ENCODE results near the gene SYTL4.
"Not testable (repeated sequence)": the region's sequence is repeated elsewhere in the genome, so short reads cannot be mapped to it uniquely, and the experiment has no call there.

SYTL4 gene

GRCh38 chrX:100731441-100732281 lies at the start of gene SYTL4:
Gene SYTL4, minus strand, starts transcription at chrX:100732121. Its CDS starts 30,084 bp downstream, at chrX:100702037.
- DNase-seq: no peak

- not testable (repeated sequence) for DNase-seq
These were observed 37.5 kb upstream of the SYTL4 start for GRCh38 chrX:100769439-100769838.

- peak; percentile 82 for DNase-seq
These were observed 36.9 kb upstream of the SYTL4 start for GRCh38 chrX:100768679-100769338.

- DNase-seq: no peak
These were observed 19.0 kb upstream of the SYTL4 start for GRCh38 chrX:100750883-100751282.

GRCh38 chrX:100748108-100748507 lies 16.2 kb upstream of the SYTL4 start:
- no peak for DNase-seq

- no peak for DNase-seq
These were observed 15.8 kb upstream of the SYTL4 start for GRCh38 chrX:100747703-100748102.

- DNase-seq: no peak
These were observed 15.2 kb upstream of the SYTL4 start for GRCh38 chrX:100747090-100747489.

- no peak for DNase-seq
These were observed 14.1 kb upstream of the SYTL4 start for GRCh38 chrX:100745806-100746537.

- DNase-seq: no peak
These were observed 13.3 kb upstream of the SYTL4 start for GRCh38 chrX:100745205-100745604.

GRCh38 chrX:100743009-100743607 lies 11.2 kb upstream of the SYTL4 start:
- DNase-seq: no peak

GRCh38 chrX:100724006-100724405 lies 7.9 kb downstream of the SYTL4 start:
- not testable (repeated sequence) for DNase-seq

GRCh38 chrX:100721328-100721727 lies 10.6 kb downstream of the SYTL4 start:
- DNase-seq: no peak

- no peak for DNase-seq
These were observed 11.6 kb downstream of the SYTL4 start for GRCh38 chrX:100720301-100720700.

GRCh38 chrX:100719139-100719538 lies 12.8 kb downstream of the SYTL4 start:
- no peak for DNase-seq

GRCh38 chrX:100717363-100717762 lies 14.6 kb downstream of the SYTL4 start:
- DNase-seq: no peak

- DNase-seq: no peak
These were observed 21.1 kb downstream of the SYTL4 start for GRCh38 chrX:100710816-100711215.

GRCh38 chrX:100704581-100705203 lies 27.2 kb downstream of the SYTL4 start:
- DNase-seq: no peak

- DNase-seq: no peak
These were observed 31.1 kb downstream of the SYTL4 start for GRCh38 chrX:100700809-100701208.

GRCh38 chrX:100698551-100698950 lies 33.4 kb downstream of the SYTL4 start:
- no peak for DNase-seq

- no peak for DNase-seq
These were observed 35.1 kb downstream of the SYTL4 start for GRCh38 chrX:100696699-100697351.

GRCh38 chrX:100695991-100696390 lies 35.9 kb downstream of the SYTL4 start:
- no peak for DNase-seq

- DNase-seq: no peak
These were observed 36.6 kb downstream of the SYTL4 start for GRCh38 chrX:100695302-100695701.

Measured in CD4-positive, alpha-beta T cell treated with Interferon alpha-2 for 1 hour (primary cell).